ENCODE results near the gene PDCD1LG2. TPM values are rescaled to one million over a fixed set of nuclear protein-coding genes. Genes with fewer than 3 reads are reported as not detected.

Gene PDCD1LG2
- total and polyA plus RNA-seq, 2 experiments from 2014 or later: not detected

DNA sequence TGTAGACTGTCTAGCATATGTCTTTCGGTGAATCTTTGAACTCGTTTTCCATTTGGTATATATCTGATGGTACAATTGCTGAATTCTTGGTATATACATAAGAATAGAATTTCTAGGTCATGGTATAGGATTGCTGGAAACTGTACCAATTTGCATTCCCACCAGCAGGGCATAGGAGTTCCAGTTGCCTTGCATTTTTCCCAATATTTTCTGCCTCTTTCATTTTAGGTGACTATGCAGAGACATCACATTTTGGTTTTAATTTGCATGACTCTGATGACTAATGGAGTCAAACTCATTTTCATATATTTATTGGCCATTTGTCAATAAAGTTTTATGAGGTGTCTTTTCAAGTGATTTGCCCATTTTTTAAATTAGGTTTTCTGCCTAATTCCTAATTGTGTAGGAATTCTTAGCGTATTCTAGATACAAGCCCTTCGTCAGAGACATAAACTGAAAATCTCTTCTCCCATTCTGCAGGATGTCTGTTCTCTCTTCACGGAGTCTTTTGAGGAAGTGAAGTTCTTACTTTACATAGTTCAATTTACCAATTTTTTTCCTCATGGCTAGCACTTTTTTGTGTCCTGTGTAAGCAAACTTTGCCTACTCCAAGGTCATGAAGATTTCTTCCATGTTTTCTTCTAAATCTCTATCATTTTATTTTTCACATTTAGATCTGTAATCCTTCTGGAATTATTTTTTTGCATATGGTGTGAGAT, 28.9 kb upstream of the PDCD1LG2 start:
- Histone ChIP-seq H3K27me3 (no peaks in the 10 kb centered on the region), H3K4me2 (no peak overlapping the region), H2AFZ (no peak overlapping the region), H3K4me3 (no peak overlapping the region), H3K79me2 (no peaks in the 10 kb centered on the region), H3K4me1 (ENCODE audit: insufficient read depth) (no peaks in the 10 kb centered on the region), H3K9me2 (replicated peaks; ENCODE audit: insufficient read depth) (no peaks in the 10 kb centered on the region), H3K36me3 (replicated peaks; ENCODE audit: insufficient read depth, low read depth) (no peaks in the 10 kb centered on the region), H4K20me1 (ENCODE audit: insufficient read depth, poor library complexity, severe bottlenecking) (no peaks in the 10 kb centered on the region), H3K27ac (no peak overlapping the region), H3K9me3 (ENCODE audit: low read depth) (no peaks in the 10 kb centered on the region)
- no peak for DNase-seq (ENCODE audit: low spot score)
- TF ChIP-seq, protein P1, sequence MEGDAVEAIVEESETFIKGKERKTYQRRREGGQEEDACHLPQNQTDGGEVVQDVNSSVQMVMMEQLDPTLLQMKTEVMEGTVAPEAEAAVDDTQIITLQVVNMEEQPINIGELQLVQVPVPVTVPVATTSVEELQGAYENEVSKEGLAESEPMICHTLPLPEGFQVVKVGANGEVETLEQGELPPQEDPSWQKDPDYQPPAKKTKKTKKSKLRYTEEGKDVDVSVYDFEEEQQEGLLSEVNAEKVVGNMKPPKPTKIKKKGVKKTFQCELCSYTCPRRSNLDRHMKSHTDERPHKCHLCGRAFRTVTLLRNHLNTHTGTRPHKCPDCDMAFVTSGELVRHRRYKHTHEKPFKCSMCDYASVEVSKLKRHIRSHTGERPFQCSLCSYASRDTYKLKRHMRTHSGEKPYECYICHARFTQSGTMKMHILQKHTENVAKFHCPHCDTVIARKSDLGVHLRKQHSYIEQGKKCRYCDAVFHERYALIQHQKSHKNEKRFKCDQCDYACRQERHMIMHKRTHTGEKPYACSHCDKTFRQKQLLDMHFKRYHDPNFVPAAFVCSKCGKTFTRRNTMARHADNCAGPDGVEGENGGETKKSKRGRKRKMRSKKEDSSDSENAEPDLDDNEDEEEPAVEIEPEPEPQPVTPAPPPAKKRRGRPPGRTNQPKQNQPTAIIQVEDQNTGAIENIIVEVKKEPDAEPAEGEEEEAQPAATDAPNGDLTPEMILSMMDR (IDR thresholded peaks at IDR 0.05; ENCODE audit: poor library complexity): no peak
- TF ChIP-seq EZH2phosphoT487 (IDR thresholded peaks at IDR 0.05; ENCODE audit: low read depth, severe bottlenecking, unreplicated experiment) (no peak), EZH2 (IDR thresholded peaks at IDR 0.05; ENCODE audit: borderline replicate concordance) (no peak)
- 96% methylated on average over 5 of the region's 5 CpGs for WGBS (ENCODE audit: low lambda C conversion rate, missing lambda C conversion rate)

DNA sequence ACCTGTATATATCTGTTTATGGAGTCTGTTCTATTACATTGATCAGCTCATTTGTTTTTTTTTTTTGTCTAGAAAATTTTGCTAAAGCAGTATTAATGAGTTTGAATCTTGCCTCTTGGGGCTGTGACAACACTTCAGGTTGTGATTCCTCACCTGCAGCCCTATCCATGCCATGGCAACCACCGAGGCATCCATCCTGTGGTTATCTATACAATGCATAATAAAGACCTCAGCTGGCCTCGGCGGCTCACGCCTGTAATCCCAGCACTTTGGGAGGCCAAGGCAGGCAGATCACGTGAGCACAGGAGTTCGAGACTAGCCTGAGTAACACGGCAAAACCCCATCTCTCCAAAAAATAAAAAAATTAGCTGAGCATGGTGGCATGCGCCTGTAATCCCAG, 28.1 kb upstream of the PDCD1LG2 start:
- no peak overlapping the region for H3K4me3 ChIP-seq
- no peak for TF ChIP-seq EZH2 (IDR thresholded peaks at IDR 0.05; ENCODE audit: borderline replicate concordance)
- no peak overlapping the region for H2AFZ ChIP-seq
- no peaks in the 10 kb centered on the region for H4K20me1 ChIP-seq (ENCODE audit: insufficient read depth, poor library complexity, severe bottlenecking)
- no peak overlapping the region for H3K27ac ChIP-seq
- no peaks in the 10 kb centered on the region for H3K36me3 ChIP-seq (replicated peaks; ENCODE audit: insufficient read depth, low read depth)
- no peaks in the 10 kb centered on the region for H3K9me3 ChIP-seq (ENCODE audit: low read depth)
- H3K4me1 ChIP-seq (ENCODE audit: insufficient read depth): no peaks in the 10 kb centered on the region
- no peaks in the 10 kb centered on the region for H3K27me3 ChIP-seq
- no peak overlapping the region for H3K4me2 ChIP-seq
- H3K9me2 ChIP-seq (replicated peaks; ENCODE audit: insufficient read depth): no peaks in the 10 kb centered on the region
- WGBS (ENCODE audit: low lambda C conversion rate, missing lambda C conversion rate): 81% methylated on average over 8 of the region's 8 CpGs
- H3K79me2 ChIP-seq: no peaks in the 10 kb centered on the region
- no peak for DNase-seq (ENCODE audit: low spot score)

DNA sequence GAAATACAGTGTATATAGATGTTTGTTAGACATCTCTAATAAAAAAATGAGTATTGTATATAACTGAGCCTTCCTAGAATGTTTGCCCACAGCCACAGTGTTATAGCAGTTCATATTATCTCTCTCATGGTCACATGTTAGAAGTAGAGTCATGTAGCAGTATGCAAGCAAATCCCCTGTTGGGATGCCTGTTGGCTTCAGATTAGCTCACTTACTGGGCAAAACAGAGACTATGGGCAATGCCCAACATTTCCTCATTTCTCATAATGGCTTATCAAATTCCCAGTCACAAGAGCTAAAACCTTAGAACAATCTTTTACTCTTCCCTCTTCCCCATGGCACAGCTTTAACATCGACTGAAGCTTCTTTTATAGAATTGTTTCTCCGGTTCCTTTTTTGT, 27.0 kb upstream of the PDCD1LG2 start:
- 93% methylated on average over 2 of the region's 2 CpGs for WGBS (ENCODE audit: low lambda C conversion rate, missing lambda C conversion rate)

More for the DNA sequence above, 27.0 kb upstream of the PDCD1LG2 start:
- no peak overlapping the region for H3K4me3 ChIP-seq
- no peak overlapping the region for H2AFZ ChIP-seq
- DNase-seq (ENCODE audit: low spot score): no peak
- no peaks in the 10 kb centered on the region for H3K9me2 ChIP-seq (replicated peaks; ENCODE audit: insufficient read depth)
- no peaks in the 10 kb centered on the region for H3K27me3 ChIP-seq
- H3K4me2 ChIP-seq: no peak overlapping the region
- no peaks in the 10 kb centered on the region for H3K79me2 ChIP-seq
- TF ChIP-seq, protein P1 (IDR thresholded peaks at IDR 0.05; ENCODE audit: poor library complexity): no peak
- TF ChIP-seq EZH2 (IDR thresholded peaks at IDR 0.05; ENCODE audit: borderline replicate concordance) (no peak), EZH2phosphoT487 (IDR thresholded peaks at IDR 0.05; ENCODE audit: low read depth, severe bottlenecking, unreplicated experiment) (no peak)
- no peaks in the 10 kb centered on the region for H3K4me1 ChIP-seq (ENCODE audit: insufficient read depth)
- no peaks in the 10 kb centered on the region for H3K36me3 ChIP-seq (replicated peaks; ENCODE audit: insufficient read depth, low read depth)
- H3K9me3 ChIP-seq (ENCODE audit: low read depth): no peaks in the 10 kb centered on the region
- H4K20me1 ChIP-seq (ENCODE audit: insufficient read depth, poor library complexity, severe bottlenecking): no peaks in the 10 kb centered on the region
- H3K27ac ChIP-seq: no peak overlapping the region

Data from hepatocyte (in vitro differentiated cells).